Measurements from ENCODE around the gene CACUL1. TPM values are rescaled to one million over a fixed set of nuclear protein-coding genes. Genes with fewer than 3 reads are reported as not detected.

Gene CACUL1
- total RNA-seq, 2 experiments from 2014 or later, result 20.1 to 24.4 TPM

GRCh38 chr10:118730756-118731456, 23.9 kb downstream of the CACUL1 start:
- intact Hi-C loops (cut with DNase I, micrococcal nuclease), result loop anchor here in 1 of 2 experiments (10.0 kb wide), 1 partner anchor 294 kb away; the partner anchor contains the start of gene NANOS1
- Mint-ChIP-seq H3K4me1 (peaks cover 68% of the 10 kb centered on the region), H3K36me3 (ENCODE audit: low read depth) (peaks cover 10% of the 10 kb centered on the region), H3K9me3 (ENCODE audit: low read depth) (no peaks in the 10 kb centered on the region), H3K27ac (no peak overlapping the region), H3K4me3 (no peak overlapping the region), H3K27me3 (peaks cover 2% of the 10 kb centered on the region)
- ChIA-PET CTCF (interaction anchor here (0.6 to 1.4 kb wide), 4 partner anchors 10 to 508 kb away, joined by 3 to 6 read pairs (median 3); no protein-coding TSS in a partner anchor), POLR2A (no interaction called here)
- ATAC-seq (no peak), DNase-seq (no peak)

- peak; percentile 31 for ATAC-seq
- ChIA-PET POLR2A (no interaction called here), CTCF (interaction anchor here (1.2 kb wide), 1 partner anchor 10 kb away, joined by 4 read pairs; no protein-coding TSS in a partner anchor)
- no peak overlapping the region for H3K27ac Mint-ChIP-seq
- no peaks in the 10 kb centered on the region for H3K9me3 Mint-ChIP-seq (ENCODE audit: low read depth)
- H3K36me3 Mint-ChIP-seq (ENCODE audit: low read depth), result peaks cover 9% of the 10 kb centered on the region
- intact Hi-C loops (cut with DNase I, micrococcal nuclease), result loop anchor here in 1 of 2 experiments (10.0 kb wide), 1 partner anchor 295 kb away; the partner anchor contains the start of gene NANOS1
- H3K4me1 Mint-ChIP-seq, result peaks cover 57% of the 10 kb centered on the region
- H3K4me3 Mint-ChIP-seq, result no peak overlapping the region
- no peak for DNase-seq
- peaks cover 2% of the 10 kb centered on the region for H3K27me3 Mint-ChIP-seq
Measured at GRCh38 chr10:118729641-118730258, 25.0 kb downstream of the CACUL1 start.

GRCh38 chr10:118729200-118729599, 25.6 kb downstream of the CACUL1 start:
- Mint-ChIP-seq H3K4me3 (no peak overlapping the region), H3K4me1 (peaks cover 52% of the 10 kb centered on the region), H3K27me3 (peaks cover 2% of the 10 kb centered on the region), H3K27ac (no peak overlapping the region), H3K36me3 (ENCODE audit: low read depth) (peaks cover 9% of the 10 kb centered on the region), H3K9me3 (ENCODE audit: low read depth) (no peaks in the 10 kb centered on the region)
- ChIA-PET CTCF (interaction anchor here (1.2 kb wide), 1 partner anchor 9 kb away, joined by 4 read pairs; no protein-coding TSS in a partner anchor), POLR2A (no interaction called here)
- ATAC-seq (no peak), DNase-seq (no peak)
- intact Hi-C loops (cut with DNase I, micrococcal nuclease), result no loop called here

GRCh38 chr10:118725886-118726500, 28.8 kb downstream of the CACUL1 start:
- intact Hi-C loops (cut with DNase I, micrococcal nuclease), result no loop called here
- Mint-ChIP-seq H3K27ac (no peak overlapping the region), H3K9me3 (ENCODE audit: low read depth) (no peaks in the 10 kb centered on the region), H3K27me3 (no peaks in the 10 kb centered on the region), H3K4me3 (no peak overlapping the region), H3K36me3 (ENCODE audit: low read depth) (peaks cover 9% of the 10 kb centered on the region), H3K4me1 (peaks cover 20% of the 10 kb centered on the region)
- CTCF ChIA-PET, result interaction anchor here (1.0 to 1.4 kb wide), 3 partner anchors 27 to 156 kb away, joined by 3 to 4 read pairs (median 3); no protein-coding TSS in a partner anchor
- POLR2A ChIA-PET, result no interaction called here
- no peak for DNase-seq
- no peak for ATAC-seq

GRCh38 chr10:118723466-118723865, 31.3 kb downstream of the CACUL1 start:
- Mint-ChIP-seq H3K4me1 (peaks cover 5% of the 10 kb centered on the region), H3K27ac (no peak overlapping the region), H3K27me3 (no peaks in the 10 kb centered on the region), H3K9me3 (ENCODE audit: low read depth) (no peaks in the 10 kb centered on the region), H3K4me3 (no peak overlapping the region), H3K36me3 (ENCODE audit: low read depth) (peaks cover 5% of the 10 kb centered on the region)
- intact Hi-C loops (cut with DNase I, micrococcal nuclease), result loop anchor here in 1 of 2 experiments (5.0 kb wide), 1 partner anchor 129 kb away; no protein-coding TSS in a partner anchor
- CTCF ChIA-PET, result interaction anchor here (0.7 to 1.5 kb wide), 2 partner anchors 118 to 154 kb away, joined by 4 read pairs; no protein-coding TSS in a partner anchor
- DNase-seq, result no peak
- POLR2A ChIA-PET, result no interaction called here
- ATAC-seq, result no peak

GRCh38 chr10:118721539-118721876, 33.3 kb downstream of the CACUL1 start:
- no peak for DNase-seq
- POLR2A ChIA-PET, result no interaction called here
- peaks cover 6% of the 10 kb centered on the region for H3K4me1 Mint-ChIP-seq
- no peaks in the 10 kb centered on the region for H3K27me3 Mint-ChIP-seq
- H3K36me3 Mint-ChIP-seq (ENCODE audit: low read depth), result peaks cover 5% of the 10 kb centered on the region
- H3K4me3 Mint-ChIP-seq, result no peak overlapping the region
- no peaks in the 10 kb centered on the region for H3K9me3 Mint-ChIP-seq (ENCODE audit: low read depth)
- ATAC-seq, result no peak
- no peak overlapping the region for H3K27ac Mint-ChIP-seq
- CTCF ChIA-PET, result interaction anchor here (0.7 to 3.7 kb wide), 22 partner anchors 10 to 163 kb away, joined by 3 to 81 read pairs (median 4); partner anchors contain the start of gene CACUL1
- intact Hi-C loops (cut with DNase I, micrococcal nuclease), result loop anchor here (1.0 to 5.0 kb wide), 3 partner anchors 23 to 153 kb away; no protein-coding TSS in a partner anchor

GRCh38 chr10:118720685-118721538, 33.9 kb downstream of the CACUL1 start:
- Mint-ChIP-seq H3K27me3 (no peaks in the 10 kb centered on the region), H3K36me3 (ENCODE audit: low read depth) (peaks cover 4% of the 10 kb centered on the region), H3K9me3 (ENCODE audit: low read depth) (no peaks in the 10 kb centered on the region), H3K4me1 (peaks cover 6% of the 10 kb centered on the region), H3K27ac (no peak overlapping the region), H3K4me3 (no peak overlapping the region)
- peak; percentile 69 for DNase-seq
- ChIA-PET CTCF (interaction anchor here (0.5 to 3.7 kb wide), 30 partner anchors 10 to 324 kb away, joined by 3 to 81 read pairs (median 4); partner anchors contain the start of gene CACUL1), POLR2A (no interaction called here)
- intact Hi-C loops (cut with DNase I, micrococcal nuclease), result loop anchor here (1.0 to 5.0 kb wide), 3 partner anchors 22 to 153 kb away; no protein-coding TSS in a partner anchor
- ATAC-seq, result peak; percentile 71

GRCh38 chr10:118714366-118714765, 40.4 kb downstream of the CACUL1 start:
- intact Hi-C loops (cut with DNase I, micrococcal nuclease), result no loop called here
- peaks cover 12% of the 10 kb centered on the region for H3K4me1 Mint-ChIP-seq
- no peak for ATAC-seq
- ChIA-PET CTCF (no interaction called here), POLR2A (no interaction called here)
- no peaks in the 10 kb centered on the region for H3K27me3 Mint-ChIP-seq
- no peak overlapping the region for H3K4me3 Mint-ChIP-seq
- no peak for DNase-seq
- peaks cover 2% of the 10 kb centered on the region for H3K36me3 Mint-ChIP-seq (ENCODE audit: low read depth)
- no peak overlapping the region for H3K27ac Mint-ChIP-seq
- no peaks in the 10 kb centered on the region for H3K9me3 Mint-ChIP-seq (ENCODE audit: low read depth)

GRCh38 chr10:118712930-118713634, 41.7 kb downstream of the CACUL1 start:
- peaks cover 2% of the 10 kb centered on the region for H3K36me3 Mint-ChIP-seq (ENCODE audit: low read depth)

GRCh38 chr10:118712080-118712479, 42.7 kb downstream of the CACUL1 start:
- Mint-ChIP-seq H3K27me3 (no peaks in the 10 kb centered on the region), H3K4me1 (peaks cover 6% of the 10 kb centered on the region), H3K9me3 (ENCODE audit: low read depth) (no peaks in the 10 kb centered on the region), H3K4me3 (no peak overlapping the region), H3K27ac (no peak overlapping the region), H3K36me3 (ENCODE audit: low read depth) (peaks cover 4% of the 10 kb centered on the region)
- DNase-seq (no peak), ATAC-seq (no peak)
- intact Hi-C loops (cut with DNase I, micrococcal nuclease), result no loop called here
- ChIA-PET CTCF (interaction anchor here (0.8 to 3.7 kb wide), 9 partner anchors 9 to 148 kb away, joined by 3 to 13 read pairs (median 3); no protein-coding TSS in a partner anchor), POLR2A (no interaction called here)

More at GRCh38 chr10:118712930-118713634, 41.7 kb downstream of the CACUL1 start:
- CTCF ChIA-PET, result interaction anchor here (0.8 to 2.1 kb wide), 5 partner anchors 25 to 149 kb away, joined by 3 to 11 read pairs (median 3); no protein-coding TSS in a partner anchor
- Mint-ChIP-seq H3K4me1 (peaks cover 9% of the 10 kb centered on the region), H3K27me3 (no peaks in the 10 kb centered on the region), H3K27ac (no peak overlapping the region), H3K9me3 (ENCODE audit: low read depth) (no peaks in the 10 kb centered on the region), H3K4me3 (no peak overlapping the region)
- ATAC-seq (no peak), DNase-seq (peak; percentile 18)
- intact Hi-C loops (cut with DNase I, micrococcal nuclease), result no loop called here
- POLR2A ChIA-PET, result no interaction called here
